Adrenal gland (tissue), 5 donors: ENCODE data around the gene DAPL1.

Experiments used
- POLR2A ChIP-seq, 2 donors: fragments of 450-650 bp; IDR thresholded peaks; one replicate each; pipeline ENCODE4 v1.6.1; 2017; ENCODE audit warnings: antibody characterized with exemption in 2 of 2, mild to moderate bottlenecking in 2 of 2, moderate library complexity in 1 of 2
- TF ChIP-seq, protein P1 (sequence below), 6 experiments: fragments of 450-650 bp in 4 of 6; fragments of 200-600 bp in 2 of 6; sonication (generic) in 1 of 6; IDR thresholded peaks; 1 replicate in 5 of 6; 2 replicates in 1 of 6; pipeline versions ENCODE4 v1.5.1 to v1.8.0; 2016 to 2021; ENCODE audit warnings: antibody characterized with exemption in 6 of 6, mild to moderate bottlenecking in 2 of 6, moderate library complexity in 1 of 6
- donor health status: DM: no; HTN: no; CAD: no.

DNA sequence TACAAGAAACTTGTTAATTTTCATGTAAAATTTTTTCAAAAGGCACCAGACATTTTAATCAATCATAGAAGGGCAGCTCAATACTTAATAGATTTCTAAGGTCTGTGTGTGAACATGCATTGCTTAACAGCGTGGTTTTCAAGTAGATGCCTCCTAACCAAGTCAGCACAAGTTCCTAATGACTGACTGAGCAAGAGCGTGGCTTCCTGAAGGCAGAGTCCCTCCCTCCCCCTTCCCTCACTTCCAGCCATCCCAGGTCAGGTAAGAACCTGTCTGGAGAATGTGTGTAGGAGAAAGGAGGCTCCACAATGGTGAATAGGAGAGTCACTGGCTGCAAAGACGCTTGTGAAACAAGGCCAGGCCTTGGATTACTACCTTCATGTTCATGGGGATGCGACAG, 33.5 kb upstream of the DAPL1 start:
- TF ChIP-seq, protein P1, sequence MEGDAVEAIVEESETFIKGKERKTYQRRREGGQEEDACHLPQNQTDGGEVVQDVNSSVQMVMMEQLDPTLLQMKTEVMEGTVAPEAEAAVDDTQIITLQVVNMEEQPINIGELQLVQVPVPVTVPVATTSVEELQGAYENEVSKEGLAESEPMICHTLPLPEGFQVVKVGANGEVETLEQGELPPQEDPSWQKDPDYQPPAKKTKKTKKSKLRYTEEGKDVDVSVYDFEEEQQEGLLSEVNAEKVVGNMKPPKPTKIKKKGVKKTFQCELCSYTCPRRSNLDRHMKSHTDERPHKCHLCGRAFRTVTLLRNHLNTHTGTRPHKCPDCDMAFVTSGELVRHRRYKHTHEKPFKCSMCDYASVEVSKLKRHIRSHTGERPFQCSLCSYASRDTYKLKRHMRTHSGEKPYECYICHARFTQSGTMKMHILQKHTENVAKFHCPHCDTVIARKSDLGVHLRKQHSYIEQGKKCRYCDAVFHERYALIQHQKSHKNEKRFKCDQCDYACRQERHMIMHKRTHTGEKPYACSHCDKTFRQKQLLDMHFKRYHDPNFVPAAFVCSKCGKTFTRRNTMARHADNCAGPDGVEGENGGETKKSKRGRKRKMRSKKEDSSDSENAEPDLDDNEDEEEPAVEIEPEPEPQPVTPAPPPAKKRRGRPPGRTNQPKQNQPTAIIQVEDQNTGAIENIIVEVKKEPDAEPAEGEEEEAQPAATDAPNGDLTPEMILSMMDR (IDR thresholded peaks at IDR 0.05): no peak
- TF ChIP-seq POLR2A (IDR thresholded peaks at IDR 0.05): no peak
